H1 (cell line): Measurements from ENCODE around the gene ETS1.

Source experiments
- BRCA1 ChIP-seq: IDR thresholded peaks from 2 replicates; pipeline ENCODE4 v1.6.1; 2012; ENCODE audit warnings: low read depth, low read length, improper control_type of control experiment
- CEBPB ChIP-seq: IDR thresholded peaks from 2 replicates; pipeline ENCODE4 v1.6.1; 2012; ENCODE audit warnings: low read depth, low read length
- CREB1 ChIP-seq: IDR thresholded peaks from 2 replicates; pipeline ENCODE4 v1.6.1; 2012; ENCODE audit warnings: inconsistent platforms
- EGR1 ChIP-seq: IDR thresholded peaks from 2 replicates; pipeline ENCODE4 v1.6.1; 2011; ENCODE audit warnings: low read depth, low read length, borderline replicate concordance
- GABPA ChIP-seq: IDR thresholded peaks from 2 replicates; pipeline ENCODE4 v1.6.1; 2011; ENCODE audit warnings: mild to moderate bottlenecking, low read length, moderate library complexity, borderline replicate concordance; ENCODE audit not compliant: insufficient read depth
- JUND ChIP-seq: IDR thresholded peaks from 2 replicates; pipeline ENCODE4 v1.6.1; 2011; ENCODE audit warnings: mild to moderate bottlenecking, improper control_type of control experiment, low read length
- NANOG ChIP-seq: IDR thresholded peaks from 2 replicates; pipeline ENCODE4 v1.6.1; 2011; ENCODE audit warnings: low read length, low read depth, mild to moderate bottlenecking, inconsistent platforms; ENCODE audit not compliant: insufficient read depth, poor library complexity, severe bottlenecking
- POLR2A ChIP-seq, 2 experiments: IDR thresholded peaks; 1 replicate in 1 of 2; 2 replicates in 1 of 2; pipeline ENCODE4 v1.6.1; 2011; ENCODE audit warnings: low read depth in 2 of 2, low read length in 2 of 2, mild to moderate bottlenecking in 2 of 2; ENCODE audit errors: control extremely low read depth in 1 of 2
- SIN3A ChIP-seq, 2 experiments: IDR thresholded peaks in 1 of 2; conservative IDR thresholded peaks in 1 of 2; 2 replicates each; pipeline ENCODE4 v1.6.1; 2011 to 2012; ENCODE audit warnings: low read length in 2 of 2, improper control_type of control experiment in 1 of 2, low read depth in 1 of 2, mild to moderate bottlenecking in 1 of 2
- SUZ12 ChIP-seq: fragments of 200-600 bp; sonication (generic); IDR thresholded peaks from 2 replicates; pipeline ENCODE4 v1.6.1; 2012; ENCODE audit warnings: mild to moderate bottlenecking, inconsistent platforms, low read length, moderate library complexity, mixed read lengths
- YY1 ChIP-seq: IDR thresholded peaks from 2 replicates; pipeline ENCODE4 v1.6.1; 2011; ENCODE audit warnings: low read depth, mild to moderate bottlenecking, low read length
- ZNF274 ChIP-seq: IDR thresholded peaks from 2 replicates; pipeline ENCODE4 v1.7.0; 2012; ENCODE audit warnings: low read length, borderline replicate concordance; ENCODE audit errors: extremely low read depth
- TF ChIP-seq, protein P1 (sequence below), 3 experiments: IDR thresholded peaks; 1 replicate in 2 of 3; 2 replicates in 1 of 3; pipeline versions ENCODE4 v1.5.1 to v1.6.1; 2011; ENCODE audit warnings: low read length in 3 of 3, mild to moderate bottlenecking in 3 of 3, inconsistent platforms in 2 of 3, low read depth in 1 of 3, moderate library complexity in 1 of 3; ENCODE audit not compliant: insufficient read depth in 1 of 3; ENCODE audit errors: control extremely low read depth in 1 of 3
- TF ChIP-seq, protein P2 (sequence below): IDR thresholded peaks from 2 replicates; pipeline ENCODE4 v1.6.1; 2012; ENCODE audit warnings: inconsistent platforms

DNA sequence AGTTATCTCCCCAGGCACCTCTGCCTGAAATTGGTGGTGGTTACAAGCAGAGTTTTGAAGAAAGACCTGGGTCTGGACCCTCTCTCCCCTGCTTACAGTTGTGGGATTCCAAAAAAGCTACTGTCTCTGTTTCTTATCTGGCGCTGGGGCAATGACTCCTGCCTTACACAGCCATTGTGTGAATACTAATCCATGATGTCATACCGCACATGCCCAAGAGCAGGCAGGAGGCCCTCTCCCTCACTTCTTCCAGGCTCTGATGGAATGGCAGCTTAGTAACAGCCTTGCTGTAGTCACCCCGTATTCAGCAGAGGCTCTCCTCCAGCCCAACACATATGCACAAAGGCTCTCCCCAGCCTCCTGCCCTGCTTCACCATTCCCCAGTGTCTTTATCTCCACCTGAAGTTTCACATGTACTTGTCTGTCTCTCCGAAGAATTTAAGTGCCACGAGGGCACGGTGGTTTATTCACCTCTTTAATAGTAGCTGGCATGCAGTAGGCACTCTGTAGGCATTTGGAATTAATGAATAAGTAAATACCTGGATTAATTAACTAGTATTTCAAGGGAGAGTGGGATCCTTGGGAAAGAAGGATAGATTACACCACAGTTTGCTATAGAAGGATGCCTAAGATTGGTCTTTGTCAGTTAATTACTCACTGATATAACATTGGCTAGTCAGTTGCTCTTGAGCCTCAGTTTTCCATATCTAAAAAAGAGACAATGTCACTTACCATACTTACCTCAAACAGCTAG is 165.6 kb downstream of the ETS1 start:
- TF ChIP-seq, protein P1, sequence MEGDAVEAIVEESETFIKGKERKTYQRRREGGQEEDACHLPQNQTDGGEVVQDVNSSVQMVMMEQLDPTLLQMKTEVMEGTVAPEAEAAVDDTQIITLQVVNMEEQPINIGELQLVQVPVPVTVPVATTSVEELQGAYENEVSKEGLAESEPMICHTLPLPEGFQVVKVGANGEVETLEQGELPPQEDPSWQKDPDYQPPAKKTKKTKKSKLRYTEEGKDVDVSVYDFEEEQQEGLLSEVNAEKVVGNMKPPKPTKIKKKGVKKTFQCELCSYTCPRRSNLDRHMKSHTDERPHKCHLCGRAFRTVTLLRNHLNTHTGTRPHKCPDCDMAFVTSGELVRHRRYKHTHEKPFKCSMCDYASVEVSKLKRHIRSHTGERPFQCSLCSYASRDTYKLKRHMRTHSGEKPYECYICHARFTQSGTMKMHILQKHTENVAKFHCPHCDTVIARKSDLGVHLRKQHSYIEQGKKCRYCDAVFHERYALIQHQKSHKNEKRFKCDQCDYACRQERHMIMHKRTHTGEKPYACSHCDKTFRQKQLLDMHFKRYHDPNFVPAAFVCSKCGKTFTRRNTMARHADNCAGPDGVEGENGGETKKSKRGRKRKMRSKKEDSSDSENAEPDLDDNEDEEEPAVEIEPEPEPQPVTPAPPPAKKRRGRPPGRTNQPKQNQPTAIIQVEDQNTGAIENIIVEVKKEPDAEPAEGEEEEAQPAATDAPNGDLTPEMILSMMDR (IDR thresholded peaks at IDR 0.05; ENCODE audit: control extremely low read depth in 1 of 3, insufficient read depth in 1 of 3, low read depth in 1 of 3, low read length in 3 of 3) = no peak
- TF ChIP-seq POLR2A (IDR thresholded peaks at IDR 0.05; ENCODE audit: control extremely low read depth in 1 of 2, low read depth in 2 of 2, low read length in 2 of 2) (no peak), JUND (no peak), NANOG (no peak), SIN3A (conservative IDR thresholded peaks at IDR 0.05 in 1 of 2, IDR thresholded peaks at IDR 0.05 in 1 of 2; ENCODE audit: low read depth in 1 of 2, low read length in 2 of 2) (no peak), YY1 (no peak), BRCA1 (no peak), GABPA (no peak), CREB1 (no peak), EGR1 (no peak), CEBPB (no peak), ZNF274 (no peak), SUZ12 (no peak)
- TF ChIP-seq, protein P2, sequence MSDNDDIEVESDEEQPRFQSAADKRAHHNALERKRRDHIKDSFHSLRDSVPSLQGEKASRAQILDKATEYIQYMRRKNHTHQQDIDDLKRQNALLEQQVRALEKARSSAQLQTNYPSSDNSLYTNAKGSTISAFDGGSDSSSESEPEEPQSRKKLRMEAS = no peak
